ENCODE measurements around the gene STARD3.

DNA sequence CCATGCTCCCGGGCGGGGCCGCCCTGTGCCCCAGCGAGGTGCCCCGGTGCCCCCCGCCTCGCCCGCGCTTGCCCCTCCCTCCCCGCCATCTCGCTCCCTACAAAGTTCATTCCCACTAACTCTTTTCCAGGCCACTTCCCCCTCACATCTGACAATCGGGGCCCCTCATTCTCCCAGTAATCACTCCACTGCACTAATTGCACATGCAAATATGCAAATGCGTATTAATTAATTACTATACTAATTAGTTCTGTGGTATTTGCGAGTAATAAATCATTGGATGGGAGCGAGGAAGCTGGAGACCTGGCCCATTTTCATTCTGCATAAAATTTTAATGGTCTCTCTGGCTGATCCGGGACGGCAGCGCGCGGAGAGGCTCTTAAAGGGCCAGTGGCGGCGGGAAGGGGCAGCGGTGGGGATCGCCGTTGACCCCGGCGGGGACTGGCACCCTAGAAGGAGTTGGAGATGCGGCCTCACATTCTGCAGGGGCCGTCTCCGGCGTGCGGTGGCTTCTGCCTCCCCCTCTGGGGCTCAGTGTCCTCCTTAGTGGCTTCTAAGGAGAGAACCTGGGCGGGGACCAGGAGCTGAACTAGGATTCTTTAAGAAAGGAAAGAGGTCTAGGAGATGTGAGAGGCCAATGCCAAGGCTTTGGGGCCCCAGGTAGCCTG is 18.6 kb upstream of the STARD3 start:
- TF ChIP-seq POLR2AphosphoS5 (IDR thresholded peaks at IDR 0.05; ENCODE audit: low read depth, low read length) (no peak), SPI1 (IDR thresholded peaks at IDR 0.05; ENCODE audit: low read depth, low read length) (no peak), TAF1 (IDR thresholded peaks at IDR 0.05; ENCODE audit: low read depth, low read length) (no peak), POLR2A (IDR thresholded peaks at IDR 0.05; ENCODE audit: low read depth, low read length) (no peak), POU2F2 (IDR thresholded peaks at IDR 0.05; ENCODE audit: low read depth, low read length) (peak; percentile 20; the same call in 1 of the 2 replicates), PAX5 (IDR thresholded peaks at IDR 0.05; ENCODE audit: insufficient read depth, low read length, severe bottlenecking) (no peak)
